Endodermal cell (in vitro differentiated cells): ENCODE data around the gene IPCEF1. TPM values are rescaled to one million over a fixed set of nuclear protein-coding genes. Genes with fewer than 3 reads are reported as not detected.

Experiments
- DNase-seq: peaks from one replicate; pipeline ENCODE4 v3.0.0-alpha.2; 2017
- H3K27ac ChIP-seq: 2 replicates; pipeline ENCODE4 v1.5.1; 2013; ENCODE audit warnings: mild to moderate bottlenecking, low read depth, low read length, moderate library complexity
- H3K27me3 ChIP-seq: 2 replicates; pipeline ENCODE4 v1.6.1; 2013; ENCODE audit warnings: mild to moderate bottlenecking, low read length, moderate library complexity; ENCODE audit not compliant: insufficient read depth, control insufficient read depth, poor library complexity, severe bottlenecking
- H3K36me3 ChIP-seq: 2 replicates; pipeline ENCODE4 v1.7.0; 2013; ENCODE audit warnings: mild to moderate bottlenecking, low read length, moderate library complexity; ENCODE audit not compliant: control insufficient read depth, insufficient read depth
- H3K4me1 ChIP-seq: one replicate; pipeline ENCODE4 v1.7.0; 2013; ENCODE audit warnings: low read length; ENCODE audit not compliant: control insufficient read depth, insufficient read depth
- H3K4me3 ChIP-seq: 2 replicates; pipeline ENCODE4 v1.5.1; 2013; ENCODE audit warnings: mild to moderate bottlenecking, low read length, moderate library complexity
- H3K9ac ChIP-seq: 2 replicates; pipeline ENCODE4 v1.6.1; 2013; ENCODE audit warnings: mild to moderate bottlenecking, low read length, moderate library complexity; ENCODE audit not compliant: poor library complexity, severe bottlenecking; ENCODE audit errors: extremely low read depth
- H3K9me3 ChIP-seq: 2 replicates; pipeline ENCODE4 v1.6.1; 2013; ENCODE audit warnings: mild to moderate bottlenecking, low read length, moderate library complexity; ENCODE audit not compliant: control insufficient read depth
- H3K27ac Mint-ChIP-seq: 2 replicates; pipeline ENCODE4 v1.8.0; 2020; ENCODE audit warnings: mixed read lengths
- H3K27me3 Mint-ChIP-seq: 2 replicates; pipeline ENCODE4 v1.8.0; 2021; ENCODE audit warnings: mild to moderate bottlenecking, mixed read lengths; ENCODE audit not compliant: insufficient read depth
- H3K36me3 Mint-ChIP-seq: 2 replicates; pipeline ENCODE4 v1.8.0; 2020; ENCODE audit warnings: low read depth, mixed read lengths
- H3K4me1 Mint-ChIP-seq: 2 replicates; pipeline ENCODE4 v1.8.0; 2020; ENCODE audit warnings: mixed read lengths
- H3K4me3 Mint-ChIP-seq: 2 replicates; pipeline ENCODE4 v1.8.0; 2020; ENCODE audit warnings: mild to moderate bottlenecking, moderate library complexity, mixed read lengths
- H3K9me3 Mint-ChIP-seq: 2 replicates; pipeline ENCODE4 v1.8.0; 2020; ENCODE audit warnings: mild to moderate bottlenecking, mixed read lengths
- WGBS, 2 experiments: methylation state at CpG; one replicate each; pipeline versions ENCODE4 v1.1.5 to v1.1.7; 2013; ENCODE audit warnings: missing lambda C conversion rate in 2 of 2, mixed read lengths in 1 of 2; ENCODE audit not compliant: insufficient coverage in 1 of 2, insufficient read length in 1 of 2; 5-methylcytosine and 5-hydroxymethylcytosine counted together
- total RNA-seq, 2 donors: library from RNA; stranded (reverse); fragmentation: NEBNext Ultra II Directional in 1 of 2; extraction: Animal tissue kit (Norgen Biotek cat#: 25700) in 1 of 2; gene quantifications; 2 replicates in 1 of 2; 3 replicates in 1 of 2; pipeline ENCODE4 v1.2.1, GENCODE V29; 2021
- TF ChIP-seq, protein P1 (sequence below): fragments of 200-600 bp; sonication (generic); conservative IDR thresholded peaks from 2 replicates; pipeline ENCODE4 v1.5.0; 2021; ENCODE audit warnings: antibody characterized with exemption, mild to moderate bottlenecking

The IPCEF1 gene
- total RNA-seq, 2 donors from 2014 or later: 2.2 to 2.8 TPM

- H3K9me3 ChIP-seq: no peaks in the 10 kb centered on the region
- H3K27me3 ChIP-seq: no peaks in the 10 kb centered on the region
- no peak overlapping the region for H3K27ac Mint-ChIP-seq
- no peaks in the 10 kb centered on the region for H3K9me3 Mint-ChIP-seq
- H3K4me3 ChIP-seq: no peak overlapping the region
- peaks cover 6% of the 10 kb centered on the region for H3K4me1 ChIP-seq
- TF ChIP-seq, protein P1, sequence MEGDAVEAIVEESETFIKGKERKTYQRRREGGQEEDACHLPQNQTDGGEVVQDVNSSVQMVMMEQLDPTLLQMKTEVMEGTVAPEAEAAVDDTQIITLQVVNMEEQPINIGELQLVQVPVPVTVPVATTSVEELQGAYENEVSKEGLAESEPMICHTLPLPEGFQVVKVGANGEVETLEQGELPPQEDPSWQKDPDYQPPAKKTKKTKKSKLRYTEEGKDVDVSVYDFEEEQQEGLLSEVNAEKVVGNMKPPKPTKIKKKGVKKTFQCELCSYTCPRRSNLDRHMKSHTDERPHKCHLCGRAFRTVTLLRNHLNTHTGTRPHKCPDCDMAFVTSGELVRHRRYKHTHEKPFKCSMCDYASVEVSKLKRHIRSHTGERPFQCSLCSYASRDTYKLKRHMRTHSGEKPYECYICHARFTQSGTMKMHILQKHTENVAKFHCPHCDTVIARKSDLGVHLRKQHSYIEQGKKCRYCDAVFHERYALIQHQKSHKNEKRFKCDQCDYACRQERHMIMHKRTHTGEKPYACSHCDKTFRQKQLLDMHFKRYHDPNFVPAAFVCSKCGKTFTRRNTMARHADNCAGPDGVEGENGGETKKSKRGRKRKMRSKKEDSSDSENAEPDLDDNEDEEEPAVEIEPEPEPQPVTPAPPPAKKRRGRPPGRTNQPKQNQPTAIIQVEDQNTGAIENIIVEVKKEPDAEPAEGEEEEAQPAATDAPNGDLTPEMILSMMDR: no peak
- 80 to 86% methylated on average over 2 to 4 of the region's 4 CpGs for whole genome bisulfite sequencing, 2 experiments
- no peak overlapping the region for H3K27ac ChIP-seq
- H3K27me3 Mint-ChIP-seq: no peaks in the 10 kb centered on the region
- H3K4me1 Mint-ChIP-seq: peaks cover 6% of the 10 kb centered on the region
- H3K36me3 ChIP-seq: no peaks in the 10 kb centered on the region
- DNase-seq: no peak
- H3K4me3 Mint-ChIP-seq: no peak overlapping the region
- no peaks in the 10 kb centered on the region for H3K36me3 Mint-ChIP-seq
- no peak overlapping the region for H3K9ac ChIP-seq
These were observed 63.6 kb downstream of the IPCEF1 start for GRCh38 chr6:154292855-154293519.

GRCh38 chr6:154292066-154292465 is 64.5 kb downstream of the IPCEF1 start:
- TF ChIP-seq, protein P1: no peak
- Histone ChIP-seq H3K4me1 (no peaks in the 10 kb centered on the region), H3K9me3 (no peaks in the 10 kb centered on the region), H3K4me3 (no peak overlapping the region), H3K27me3 (no peaks in the 10 kb centered on the region), H3K36me3 (no peaks in the 10 kb centered on the region), H3K9ac (no peak overlapping the region), H3K27ac (no peak overlapping the region)
- Mint-ChIP-seq H3K27me3 (no peaks in the 10 kb centered on the region), H3K36me3 (no peaks in the 10 kb centered on the region), H3K4me1 (no peaks in the 10 kb centered on the region), H3K4me3 (no peak overlapping the region), H3K9me3 (no peaks in the 10 kb centered on the region), H3K27ac (no peak overlapping the region)
- no peak for DNase-seq
- WGBS, 2 experiments: 60 to 81% methylated on average over 1 to 3 of the region's 3 CpGs

DNA sequence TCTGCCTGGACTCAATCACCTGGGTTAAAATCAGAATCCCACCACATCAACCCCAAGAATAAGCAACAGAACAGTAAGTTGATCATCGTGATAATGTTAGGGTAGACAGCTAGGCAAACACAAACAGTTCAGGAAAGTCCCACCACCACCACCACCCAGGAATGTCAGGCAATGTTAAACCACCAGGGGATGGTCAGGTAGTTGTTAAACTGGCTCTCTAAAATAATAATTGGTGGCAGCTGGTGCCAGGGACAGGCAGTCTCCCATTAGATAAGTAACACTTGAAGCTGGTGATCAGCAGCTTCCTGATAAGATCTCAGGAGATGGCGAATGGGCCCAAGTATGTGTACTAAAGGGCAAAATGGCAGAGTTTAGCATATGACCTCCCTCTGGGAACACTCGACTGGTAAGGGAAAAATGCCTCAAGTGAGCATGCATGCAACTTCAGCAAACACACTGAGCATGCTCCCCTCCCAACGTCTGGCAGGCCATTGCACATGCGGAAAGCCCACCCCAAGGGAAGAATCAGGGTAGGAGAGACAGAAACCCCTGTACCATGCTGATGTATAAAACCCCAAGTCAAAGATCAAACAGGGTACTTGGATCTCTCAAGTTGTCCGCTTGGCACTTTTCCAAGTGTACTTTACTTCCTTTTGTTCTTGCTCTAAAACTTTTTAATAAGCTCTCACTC is 66.6 kb downstream of the IPCEF1 start:
- Histone ChIP-seq H3K4me3 (no peak overlapping the region), H3K27me3 (no peaks in the 10 kb centered on the region), H3K36me3 (no peaks in the 10 kb centered on the region), H3K4me1 (no peaks in the 10 kb centered on the region), H3K27ac (no peak overlapping the region), H3K9ac (no peak overlapping the region), H3K9me3 (no peaks in the 10 kb centered on the region)
- TF ChIP-seq, protein P1: no peak
- Mint-ChIP-seq H3K36me3 (no peaks in the 10 kb centered on the region), H3K4me1 (no peaks in the 10 kb centered on the region), H3K27ac (no peak overlapping the region), H3K27me3 (no peaks in the 10 kb centered on the region), H3K9me3 (no peaks in the 10 kb centered on the region), H3K4me3 (no peak overlapping the region)
- WGBS, 2 experiments: 89 to 94% methylated on average over 4 to 6 of the region's 6 CpGs
- DNase-seq: no peak
